Suprapubic skin (tissue), 3 donors: ENCODE data around the gene ADD2.

Source experiments
- EP300 ChIP-seq: sonication (generic); formaldehyde crosslinking; IDR thresholded peaks from one replicate; pipeline ENCODE4 v1.6.1; 2017; ENCODE audit warnings: antibody characterized with exemption
- TF ChIP-seq, protein P1 (sequence below), 2 donors: fragments of 200-600 bp in 1 of 2; fragments of 450-650 bp in 1 of 2; sonication (generic) in 1 of 2; IDR thresholded peaks; one replicate each; pipeline ENCODE4 v1.5.1; 2016 to 2019; ENCODE audit warnings: antibody characterized with exemption in 2 of 2, mild to moderate bottlenecking in 1 of 2, moderate library complexity in 1 of 2

DNA sequence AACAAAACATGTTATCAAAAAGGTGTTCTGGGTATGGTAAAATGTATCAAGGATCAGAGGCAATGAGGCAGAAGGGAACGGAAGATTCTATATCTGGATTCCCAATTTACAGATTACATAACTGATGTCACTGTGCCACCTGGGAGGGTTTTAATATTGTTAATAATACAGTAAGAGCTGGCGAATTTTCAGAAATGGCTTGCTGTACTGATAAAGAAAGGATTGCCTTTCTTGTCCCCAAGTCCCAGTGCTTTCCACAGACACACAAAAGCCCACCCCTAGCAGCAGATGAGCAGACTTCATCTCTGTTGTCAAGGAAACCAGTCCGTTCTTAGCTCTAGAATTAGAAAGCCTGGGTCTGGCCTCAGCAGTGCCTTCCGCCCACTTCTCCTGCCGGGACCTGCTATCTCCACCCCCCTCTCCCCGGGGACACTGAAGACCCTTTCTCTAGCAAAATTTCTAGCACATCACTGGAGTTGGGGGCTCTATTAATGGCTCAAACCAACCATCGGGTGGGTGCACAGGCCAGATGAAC, 34.3 kb downstream of the ADD2 start:
- TF ChIP-seq EP300, result no peak
- TF ChIP-seq, protein P1, sequence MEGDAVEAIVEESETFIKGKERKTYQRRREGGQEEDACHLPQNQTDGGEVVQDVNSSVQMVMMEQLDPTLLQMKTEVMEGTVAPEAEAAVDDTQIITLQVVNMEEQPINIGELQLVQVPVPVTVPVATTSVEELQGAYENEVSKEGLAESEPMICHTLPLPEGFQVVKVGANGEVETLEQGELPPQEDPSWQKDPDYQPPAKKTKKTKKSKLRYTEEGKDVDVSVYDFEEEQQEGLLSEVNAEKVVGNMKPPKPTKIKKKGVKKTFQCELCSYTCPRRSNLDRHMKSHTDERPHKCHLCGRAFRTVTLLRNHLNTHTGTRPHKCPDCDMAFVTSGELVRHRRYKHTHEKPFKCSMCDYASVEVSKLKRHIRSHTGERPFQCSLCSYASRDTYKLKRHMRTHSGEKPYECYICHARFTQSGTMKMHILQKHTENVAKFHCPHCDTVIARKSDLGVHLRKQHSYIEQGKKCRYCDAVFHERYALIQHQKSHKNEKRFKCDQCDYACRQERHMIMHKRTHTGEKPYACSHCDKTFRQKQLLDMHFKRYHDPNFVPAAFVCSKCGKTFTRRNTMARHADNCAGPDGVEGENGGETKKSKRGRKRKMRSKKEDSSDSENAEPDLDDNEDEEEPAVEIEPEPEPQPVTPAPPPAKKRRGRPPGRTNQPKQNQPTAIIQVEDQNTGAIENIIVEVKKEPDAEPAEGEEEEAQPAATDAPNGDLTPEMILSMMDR (IDR thresholded peaks at IDR 0.05), result no peak
